Natural killer cell (primary cell): ENCODE results near the gene ALOX12. TPM values are rescaled to one million over a fixed set of nuclear protein-coding genes. Genes with fewer than 3 reads are reported as not detected.

Experiments used
- ATAC-seq, 3 donors: fragments of 150-1000 bp in 2 of 3; fragments of 200-7000 bp in 1 of 3; cut with Tn5 transposase; 1 replicate in 1 of 3; 2 replicates in 2 of 3; pipeline ENCODE4 v1.10.0; 2021; ENCODE audit warnings: mild to moderate bottlenecking in 2 of 3, moderate library complexity in 2 of 3
- DNase-seq, 2 donors: peaks; one replicate each; pipeline versions ENCODE4 v3.0.0 to v3.0.0-alpha.2; 2013 to 2021; ENCODE audit warnings: mixed read lengths in 1 of 2
- H3K27ac ChIP-seq: one replicate; pipeline ENCODE4 v1.5.1; 2013; ENCODE audit warnings: mild to moderate bottlenecking, low read length
- H3K27me3 ChIP-seq: one replicate; pipeline ENCODE4 v1.6.1; 2013; ENCODE audit warnings: low read length; ENCODE audit not compliant: control insufficient read depth, insufficient read depth
- H3K36me3 ChIP-seq: one replicate; pipeline ENCODE4 v1.6.1; 2013; ENCODE audit warnings: low read length; ENCODE audit not compliant: control insufficient read depth, insufficient read depth
- H3K4me1 ChIP-seq: one replicate; pipeline ENCODE4 v1.6.1; 2013; ENCODE audit warnings: low read length; ENCODE audit not compliant: control insufficient read depth, insufficient read depth
- H3K4me3 ChIP-seq: one replicate; pipeline ENCODE4 v1.5.1; 2013; ENCODE audit warnings: low read length
- H3K9me3 ChIP-seq: one replicate; pipeline ENCODE4 v1.6.1; 2013; ENCODE audit warnings: low read length; ENCODE audit not compliant: control insufficient read depth, insufficient read depth
- H3K27ac Mint-ChIP-seq, 2 donors: one replicate each; pipeline ENCODE4 v1.8.0; 2022; ENCODE audit warnings: mild to moderate bottlenecking in 2 of 2, mixed read lengths in 2 of 2, moderate library complexity in 1 of 2
- H3K27me3 Mint-ChIP-seq, 2 donors: one replicate each; pipeline ENCODE4 v1.8.0; 2022; ENCODE audit warnings: low read depth in 2 of 2, mixed read lengths in 2 of 2
- H3K36me3 Mint-ChIP-seq: one replicate; pipeline ENCODE4 v1.8.0; 2022; ENCODE audit warnings: mixed read lengths
- H3K4me1 Mint-ChIP-seq, 2 donors: one replicate each; pipeline ENCODE4 v1.8.0; 2022; ENCODE audit warnings: mixed read lengths in 2 of 2
- H3K4me3 Mint-ChIP-seq: one replicate; pipeline ENCODE4 v1.8.0; 2022; ENCODE audit warnings: mild to moderate bottlenecking, moderate library complexity, mixed read lengths
- H3K9me3 Mint-ChIP-seq, 2 donors: one replicate each; pipeline ENCODE4 v1.8.0; 2022; ENCODE audit warnings: mixed read lengths in 2 of 2
- WGBS: methylation state at CpG from one replicate; pipeline ENCODE4 v1.1.7; 2013; ENCODE audit warnings: missing lambda C conversion rate; ENCODE audit not compliant: insufficient coverage; 5-methylcytosine and 5-hydroxymethylcytosine counted together
- intact Hi-C: fragments of 100-400 bp; cut with micrococcal nuclease; formaldehyde crosslinking; loops from one replicate; pipeline ENCODE4 v1.14.2; 2022
- total RNA-seq, 4 donors: library from RNA; stranded (reverse); fragments of 120-200 nt in 1 of 4; gene quantifications; one replicate each; pipeline versions ENCODE4 v1.2.3 to v1.2.4, GENCODE V29; 2013 to 2022
- TF ChIP-seq, protein P1 (sequence below): fragments of 200-600 bp; IDR thresholded peaks from one replicate; pipeline ENCODE4 v1.8.0; 2022; ENCODE audit warnings: antibody characterized with exemption

ALOX12 gene
- total RNA-seq, 3 donors from 2014 or later (not counting 1 experiment from before 2014, with no cell fraction given), result 0.77 to 2.4 (median 1.3) TPM

DNA sequence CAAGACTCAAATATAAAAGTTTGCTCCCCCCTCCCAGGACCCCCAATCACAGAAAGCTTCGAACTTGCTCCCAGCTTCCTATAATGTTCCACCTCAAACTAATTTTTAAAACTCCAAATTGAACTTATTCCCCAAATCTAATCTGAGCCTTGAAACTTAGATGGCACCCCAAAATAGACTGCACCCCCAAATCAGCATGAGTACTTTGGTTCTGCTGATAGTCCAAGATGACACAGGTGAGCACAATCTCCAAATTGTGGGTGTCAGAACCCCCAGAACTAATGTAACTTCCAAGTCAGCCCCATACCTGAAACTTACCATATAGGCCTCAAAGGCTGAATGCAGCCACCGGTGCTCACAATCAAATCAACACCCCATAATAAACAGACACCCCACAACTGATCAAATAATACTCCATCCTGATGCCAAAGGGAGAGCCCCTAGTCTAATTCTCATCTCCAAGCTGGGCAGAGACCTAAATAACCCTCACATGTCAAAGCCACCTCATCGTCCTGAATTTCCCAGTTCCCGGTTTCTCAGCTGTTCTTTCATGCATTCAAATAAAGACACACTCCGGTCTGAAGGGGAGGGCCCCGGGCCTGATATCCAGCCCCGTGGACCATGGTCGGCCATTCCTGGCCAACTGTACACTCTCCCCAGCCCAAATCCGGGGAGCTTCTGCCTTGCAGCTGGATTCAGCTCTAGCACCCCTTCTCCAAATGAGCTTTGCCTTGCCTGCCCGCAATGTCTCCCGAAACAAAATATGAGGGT is 25.2 kb downstream of the ALOX12 start:
- TF ChIP-seq, protein P1, sequence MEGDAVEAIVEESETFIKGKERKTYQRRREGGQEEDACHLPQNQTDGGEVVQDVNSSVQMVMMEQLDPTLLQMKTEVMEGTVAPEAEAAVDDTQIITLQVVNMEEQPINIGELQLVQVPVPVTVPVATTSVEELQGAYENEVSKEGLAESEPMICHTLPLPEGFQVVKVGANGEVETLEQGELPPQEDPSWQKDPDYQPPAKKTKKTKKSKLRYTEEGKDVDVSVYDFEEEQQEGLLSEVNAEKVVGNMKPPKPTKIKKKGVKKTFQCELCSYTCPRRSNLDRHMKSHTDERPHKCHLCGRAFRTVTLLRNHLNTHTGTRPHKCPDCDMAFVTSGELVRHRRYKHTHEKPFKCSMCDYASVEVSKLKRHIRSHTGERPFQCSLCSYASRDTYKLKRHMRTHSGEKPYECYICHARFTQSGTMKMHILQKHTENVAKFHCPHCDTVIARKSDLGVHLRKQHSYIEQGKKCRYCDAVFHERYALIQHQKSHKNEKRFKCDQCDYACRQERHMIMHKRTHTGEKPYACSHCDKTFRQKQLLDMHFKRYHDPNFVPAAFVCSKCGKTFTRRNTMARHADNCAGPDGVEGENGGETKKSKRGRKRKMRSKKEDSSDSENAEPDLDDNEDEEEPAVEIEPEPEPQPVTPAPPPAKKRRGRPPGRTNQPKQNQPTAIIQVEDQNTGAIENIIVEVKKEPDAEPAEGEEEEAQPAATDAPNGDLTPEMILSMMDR, result no peak
- Mint-ChIP-seq H3K9me3 (no peaks in the 10 kb centered on the region), H3K4me1 (peaks cover 48 to 80% of the 10 kb centered on the region in 2 donors), H3K27me3 (no peaks in the 10 kb centered on the region), H3K27ac (peak overlapping the region; percentile 93 to 96), H3K4me3 (peak overlapping the region; percentile 87), H3K36me3 (no peaks in the 10 kb centered on the region)
- Histone ChIP-seq H3K27me3 (no peaks in the 10 kb centered on the region), H3K4me1 (peaks cover 68% of the 10 kb centered on the region), H3K36me3 (peaks cover 8% of the 10 kb centered on the region), H3K4me3 (no peak overlapping the region), H3K27ac (no peak overlapping the region), H3K9me3 (no peaks in the 10 kb centered on the region)
- ATAC-seq, result no peak
- DNase-seq, result no peak
- intact Hi-C loops, result no loop called here
- WGBS, result 83% methylated on average over 11 of the region's 11 CpGs

DNA sequence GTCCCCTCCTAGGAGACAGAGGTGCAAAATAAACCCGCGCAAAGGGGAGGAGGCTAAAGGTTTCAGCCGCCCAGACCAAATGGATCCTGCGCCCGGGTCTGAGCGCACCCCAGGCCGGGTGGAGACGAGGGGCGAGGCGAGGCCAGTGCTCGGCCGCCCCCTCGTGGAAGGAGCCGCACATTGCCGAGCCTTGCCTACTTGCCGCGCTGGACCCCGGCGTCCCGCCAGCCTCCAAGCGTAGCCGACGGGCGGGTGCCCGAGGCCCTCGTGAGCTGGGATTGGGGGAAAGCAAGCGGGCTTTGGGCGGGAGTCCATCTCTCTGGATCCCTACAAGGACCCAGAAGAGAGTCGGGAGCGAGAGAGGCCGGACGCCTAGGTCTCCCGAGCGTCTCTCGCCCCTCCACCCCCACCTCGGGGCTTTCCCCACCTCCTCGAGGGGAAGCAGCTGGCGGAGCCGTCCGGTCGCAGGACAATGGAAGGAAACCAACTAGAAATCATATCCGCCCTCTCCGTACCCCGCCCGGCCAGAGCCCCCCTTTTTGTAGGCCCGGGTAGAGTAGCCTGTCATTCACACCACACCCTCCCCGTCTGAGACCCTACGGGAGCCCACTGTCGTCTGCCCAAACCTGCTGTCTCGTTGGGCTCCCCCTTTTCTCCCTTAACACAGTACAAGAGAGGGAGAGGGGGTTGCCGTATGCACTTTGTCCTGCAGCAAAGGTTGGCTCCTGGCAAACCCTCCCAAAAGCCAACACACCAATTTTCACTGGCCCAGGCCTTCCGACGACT is 26.3 kb downstream of the ALOX12 start:
- Mint-ChIP-seq H3K4me3 (peak overlapping the region; percentile 87), H3K27ac (peak overlapping the region; percentile 93 to 96), H3K36me3 (no peaks in the 10 kb centered on the region), H3K27me3 (no peaks in the 10 kb centered on the region), H3K4me1 (peaks cover 39 to 76% of the 10 kb centered on the region in 2 donors), H3K9me3 (no peaks in the 10 kb centered on the region)
- intact Hi-C loops, result loop anchor here (1.0 to 2.0 kb wide), 2 partner anchors 17 to 111 kb away; no protein-coding TSS in a partner anchor
- Histone ChIP-seq H3K4me3 (peak overlapping the region; percentile 39), H3K27ac (peak overlapping the region; percentile 54), H3K9me3 (no peaks in the 10 kb centered on the region), H3K4me1 (peaks cover 68% of the 10 kb centered on the region), H3K36me3 (peaks cover 4% of the 10 kb centered on the region), H3K27me3 (no peaks in the 10 kb centered on the region)
- WGBS, result under 1% methylated on average over 50 of the region's 53 CpGs
- ATAC-seq (peak; percentile 68 to 85 (median 69)), DNase-seq (peak; percentile 85 to 88)
- TF ChIP-seq, protein P1, result peak; percentile 92

DNA sequence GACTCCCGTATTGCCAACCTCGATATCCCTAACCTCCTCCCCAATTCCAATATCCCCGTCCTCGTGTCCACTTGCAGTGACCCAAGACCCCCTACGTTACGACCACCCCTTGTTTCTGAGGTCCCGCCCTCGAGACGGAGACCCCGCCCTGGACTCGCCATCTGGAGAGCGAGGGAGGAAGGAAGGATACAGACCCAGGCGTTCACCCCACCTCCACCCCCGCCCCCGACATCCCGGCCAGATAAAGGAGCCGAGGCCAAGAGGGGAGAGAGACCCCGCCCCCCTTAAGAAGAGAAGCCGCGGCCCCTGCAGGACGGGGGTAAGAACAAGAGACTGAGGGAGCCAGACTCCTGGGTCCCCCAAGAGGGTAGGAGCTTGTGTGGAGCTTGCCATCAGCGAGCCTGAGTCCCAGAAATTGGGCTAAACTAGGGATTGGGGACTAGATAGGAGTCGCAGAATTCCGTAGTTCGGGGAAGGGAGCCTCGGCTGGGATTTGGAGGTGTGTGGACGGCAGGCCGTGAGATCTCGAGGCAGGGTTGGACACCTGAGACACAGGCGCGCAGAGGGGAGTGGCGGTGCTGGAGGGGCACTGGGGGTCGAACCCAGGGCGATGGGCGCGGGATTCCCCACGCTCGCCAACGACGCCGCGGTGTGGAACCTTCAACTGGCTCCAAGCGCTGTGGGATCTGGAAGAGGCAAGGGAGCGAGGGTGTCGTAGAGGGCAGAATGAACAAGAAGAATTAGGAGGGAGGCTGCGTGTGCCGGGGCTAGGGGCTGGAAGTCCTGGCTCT is 27.1 kb downstream of the ALOX12 start, which contains the start of gene BCL6B:
TSS of gene BCL6B (plus strand) at position 270 of the 791 bp plus-strand sequence. CDS start 622 bp downstream, outside the sequence.
- 25% methylated on average over 36 of the region's 47 CpGs for WGBS
- TF ChIP-seq, protein P1, result no peak
- H3K27me3 Mint-ChIP-seq, result no peaks in the 10 kb centered on the region
- H3K27me3 ChIP-seq, result no peaks in the 10 kb centered on the region
- peak in 1 of 2 donors; percentile 33 for DNase-seq
- peaks cover 68% of the 10 kb centered on the region for H3K4me1 ChIP-seq
- H3K27ac ChIP-seq, result peak within 1 kb of the TSS; percentile 67
- intact Hi-C loops, result loop anchor here (1.0 to 2.0 kb wide), 3 partner anchors 8 to 112 kb away; no protein-coding TSS in a partner anchor
- H3K36me3 ChIP-seq, result no peaks in the 10 kb centered on the region
- ATAC-seq, result no peak
- peaks cover 33 to 73% of the 10 kb centered on the region in 2 donors for H3K4me1 Mint-ChIP-seq
- no peaks in the 10 kb centered on the region for H3K9me3 Mint-ChIP-seq
- peak within 1 kb of the TSS; percentile 87 for H3K4me3 Mint-ChIP-seq
- no peaks in the 10 kb centered on the region for H3K9me3 ChIP-seq
- no peaks in the 10 kb centered on the region for H3K36me3 Mint-ChIP-seq
- H3K4me3 ChIP-seq, result peak within 1 kb of the TSS; percentile 39
- peak within 1 kb of the TSS; percentile 93 to 96 for H3K27ac Mint-ChIP-seq
